ENCODE results near the gene REL.

The REL gene

GRCh38 chr2:60966507-60967405 is 85.4 kb downstream of the REL start:
- no peak for DNase-seq (ENCODE audit: low read depth)

- DNase-seq (ENCODE audit: low read depth): no peak
These were observed 91.7 kb downstream of the REL start for GRCh38 chr2:60972889-60973656.

GRCh38 chr2:60973705-60974104 is 92.3 kb downstream of the REL start:
- no peak for DNase-seq (ENCODE audit: low read depth)

- no peak for DNase-seq (ENCODE audit: low read depth)
These were observed 93.3 kb downstream of the REL start for GRCh38 chr2:60974652-60975051.

Data from stimulated activated CD8-positive, alpha-beta memory T cell treated with anti-CD3 and anti-CD28 coated beads, Interleukin-15, amount 100 ng/mL, for 24 hours (primary cell).